Stimulated activated CD4-positive, alpha-beta T cell treated with anti-CD3 and anti-CD28 coated beads, Interleukin-2, amount 100 ng/mL, for 48 hours (primary cell): Measurements from ENCODE around the gene S100A10.
A peak's percentile ranks its signal among the peaks of the same experiment; 100 is the strongest.

Experiments
- DNase-seq, 2 donors: peaks; one replicate each; pipeline ENCODE4 v3.0.0-alpha.2; 2020

The S100A10 gene

GRCh38 chr1:151993734-151994496, at the start of gene S100A10:
S100A10 (minus strand) TSS chr1:151993859; CDS start chr1:151986230, 7,629 bp downstream.
- peak; percentile 50 to 59 for DNase-seq

GRCh38 chr1:152042030-152042429, 48.4 kb upstream of the S100A10 start:
- DNase-seq, result no peak

DNA sequence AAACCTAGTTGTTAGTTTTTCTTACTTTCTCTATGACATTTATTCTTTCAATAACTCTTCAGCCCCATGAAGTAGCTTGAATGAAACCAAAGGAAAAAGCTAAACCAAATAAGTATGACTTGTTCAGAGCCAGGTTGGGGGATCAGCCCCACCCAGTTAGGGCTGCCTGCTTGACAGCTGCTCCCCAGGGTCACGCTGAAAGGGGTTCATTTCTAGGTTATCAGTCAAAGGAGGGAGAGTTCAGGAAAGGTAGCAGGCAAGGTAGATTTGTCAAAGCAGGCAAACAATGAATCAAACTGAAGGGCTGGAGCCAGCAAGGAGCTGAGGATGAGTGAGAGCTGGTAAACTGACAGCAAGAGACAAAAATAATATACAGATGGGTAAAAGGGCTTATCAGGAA, 46.2 kb upstream of the S100A10 start:
- DNase-seq, result no peak

DNA sequence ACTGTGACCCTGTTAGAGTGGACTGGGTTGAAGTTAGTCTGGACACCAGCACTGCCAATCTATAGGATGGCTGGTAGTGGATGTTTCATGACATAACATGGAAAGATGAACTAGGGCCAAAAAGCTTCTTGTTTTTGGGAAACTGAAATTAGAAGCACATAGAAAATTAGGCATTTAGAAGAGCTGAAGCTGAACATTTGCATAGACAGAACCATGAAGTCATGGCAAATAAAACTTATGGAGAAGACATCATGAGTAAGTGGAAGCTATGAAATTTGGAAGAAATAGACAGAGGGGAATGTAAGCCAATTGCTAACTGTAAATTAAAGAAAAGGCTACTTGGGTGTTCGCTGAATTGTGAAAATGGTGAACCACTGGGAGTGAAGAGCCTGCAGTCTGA, 45.8 kb upstream of the S100A10 start:
- DNase-seq, result no peak

GRCh38 chr1:152038871-152039270, 45.2 kb upstream of the S100A10 start:
- no peak for DNase-seq

- peak; percentile 77 to 78 for DNase-seq
Observed at GRCh38 chr1:152036267-152037216, 42.9 kb upstream of the S100A10 start, which contains the start of gene S100A11. S100A11 (minus strand) TSS chr1:152037004; CDS start chr1:152036915, 89 bp downstream.

DNA sequence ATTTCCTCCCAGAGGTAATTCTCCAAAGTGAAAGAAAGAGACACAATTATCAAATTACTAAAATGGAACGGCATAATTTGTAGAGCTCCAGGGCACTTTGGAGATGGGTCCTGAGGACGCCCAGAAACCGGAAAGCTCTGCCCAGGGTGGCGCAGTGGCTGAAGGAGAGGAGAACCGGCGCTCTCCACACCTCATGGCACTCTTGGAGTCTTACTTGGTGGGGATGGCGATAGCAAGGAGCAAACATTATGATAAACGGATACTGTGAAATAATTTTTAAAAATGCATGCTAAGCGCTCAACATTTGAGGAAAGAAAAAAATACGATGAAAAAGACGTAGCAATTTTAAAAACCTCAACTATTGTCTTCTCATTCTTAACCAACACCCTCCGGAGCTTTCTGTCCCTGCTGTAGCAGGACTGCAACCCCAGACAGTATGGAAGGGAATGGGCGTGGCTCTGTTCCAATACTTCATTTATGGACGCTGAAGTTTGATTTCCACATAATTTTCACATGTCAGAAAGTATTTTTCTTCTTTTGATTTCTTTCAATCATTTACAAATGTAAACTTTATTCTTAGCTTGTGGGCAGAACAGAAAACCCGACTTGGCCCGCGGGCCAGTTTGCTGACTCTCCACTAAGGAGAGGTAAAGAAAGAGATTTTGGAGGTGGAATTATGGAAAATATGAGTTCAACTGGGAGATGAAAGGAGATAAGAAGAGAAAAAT, 42.0 kb upstream of the S100A10 start:
- DNase-seq, result no peak

- DNase-seq, result peak; percentile 55 to 64
Observed at GRCh38 chr1:152034654-152035538, 41.2 kb upstream of the S100A10 start.

- DNase-seq, result no peak
Observed at GRCh38 chr1:152034324-152034653, 40.6 kb upstream of the S100A10 start.

DNA sequence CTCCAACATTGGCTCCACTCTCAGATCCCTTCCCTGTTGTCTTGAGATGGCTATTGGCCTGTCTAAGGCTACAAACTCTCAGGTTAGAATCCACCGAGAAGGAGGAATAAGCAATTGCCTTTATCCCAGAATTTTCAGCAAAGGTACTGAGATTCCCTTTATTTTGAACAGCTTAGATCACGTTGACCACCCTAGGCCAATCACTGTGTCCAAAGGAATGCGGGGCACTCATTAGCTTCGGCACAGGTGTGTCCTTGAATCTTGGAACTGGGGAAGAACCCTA, 36.2 kb upstream of the S100A10 start:
- DNase-seq, result no peak

DNA sequence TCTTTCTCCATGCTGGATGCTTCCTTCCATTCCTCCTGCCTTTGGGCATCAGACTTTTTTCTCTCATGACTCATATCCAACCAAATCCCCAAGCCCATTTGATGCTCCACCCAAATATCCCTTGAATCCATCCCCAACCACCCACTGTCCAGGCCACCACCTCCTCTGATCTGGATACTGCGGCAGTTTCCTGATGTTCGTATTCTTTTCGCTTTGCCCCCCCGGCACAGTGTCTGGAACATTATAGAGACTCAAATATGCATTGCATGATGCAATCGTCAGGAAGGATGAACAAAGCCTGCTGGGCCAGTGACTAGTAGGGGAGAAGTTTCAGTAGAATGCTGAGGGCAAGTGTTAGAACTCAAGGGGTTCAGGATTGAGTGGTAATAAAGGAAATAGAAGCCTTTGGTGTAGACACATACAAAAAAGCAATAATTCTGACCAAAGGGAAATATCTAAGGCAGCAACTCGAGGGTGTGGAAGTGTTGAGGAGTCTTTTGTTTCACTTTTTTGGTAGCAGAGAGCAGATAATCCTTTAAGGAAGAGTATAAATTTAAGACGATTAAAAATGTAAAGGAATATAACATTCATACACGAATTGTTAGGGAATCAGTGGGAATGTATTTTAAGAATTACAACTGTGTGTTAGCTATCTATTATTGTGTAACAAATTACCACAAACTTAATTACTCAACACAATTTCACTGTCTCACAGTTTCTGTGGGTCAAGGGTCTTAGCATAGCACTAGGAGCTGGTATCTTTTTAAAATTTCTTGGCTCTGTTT, 35.7 kb upstream of the S100A10 start:
- no peak for DNase-seq

- no peak for DNase-seq
Observed at GRCh38 chr1:152026895-152027294, 33.2 kb upstream of the S100A10 start.

GRCh38 chr1:152024223-152024622, 30.6 kb upstream of the S100A10 start:
- no peak for DNase-seq

- DNase-seq, result no peak
Observed at GRCh38 chr1:152023221-152023620, 29.6 kb upstream of the S100A10 start.

DNA sequence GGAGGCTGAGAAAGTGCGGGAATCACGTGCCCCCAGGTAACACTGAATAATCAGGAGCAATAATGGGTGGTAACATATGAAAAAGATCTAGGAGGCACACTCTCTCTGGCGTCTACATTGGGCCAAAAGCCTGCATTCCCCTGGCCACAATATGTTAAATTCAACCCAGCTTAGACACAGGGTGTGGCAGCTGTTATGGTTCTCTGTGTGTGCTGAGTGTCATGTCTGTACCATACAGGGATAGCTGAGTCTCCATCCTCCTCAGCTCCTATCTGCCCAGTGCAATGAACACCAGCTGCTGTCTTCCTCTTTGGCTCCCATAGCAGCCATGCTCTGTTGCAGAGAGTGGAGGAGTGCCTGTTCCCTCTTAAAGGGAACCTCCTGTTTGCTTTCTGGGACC, 28.8 kb upstream of the S100A10 start:
- DNase-seq, result no peak

- DNase-seq, result no peak
Observed at GRCh38 chr1:152021569-152021968, 27.9 kb upstream of the S100A10 start.

DNA sequence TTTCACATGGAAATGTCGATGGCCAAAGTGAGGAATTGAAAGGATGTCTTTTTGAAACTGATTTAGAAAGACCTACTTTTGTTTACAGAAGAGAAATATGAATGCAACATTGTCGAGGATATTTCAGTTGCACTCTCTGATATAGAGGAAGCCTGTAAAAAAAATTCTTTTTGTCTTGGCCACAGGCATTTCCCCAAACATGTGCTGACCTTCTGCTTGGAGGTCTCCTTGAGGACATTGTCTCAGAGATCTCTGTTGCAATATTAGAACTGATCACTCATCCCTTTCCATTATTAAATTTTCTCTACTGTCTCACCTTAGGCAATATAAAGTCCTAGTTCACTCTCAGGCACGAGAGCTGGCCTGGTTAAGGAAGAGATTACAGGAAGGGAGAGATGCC, 27.2 kb upstream of the S100A10 start:
- no peak for DNase-seq

GRCh38 chr1:152018537-152018936, 24.9 kb upstream of the S100A10 start:
- DNase-seq, result peak in 1 of 2 donors; percentile 34

- no peak for DNase-seq
Observed at GRCh38 chr1:152015766-152016165, 22.1 kb upstream of the S100A10 start.

DNA sequence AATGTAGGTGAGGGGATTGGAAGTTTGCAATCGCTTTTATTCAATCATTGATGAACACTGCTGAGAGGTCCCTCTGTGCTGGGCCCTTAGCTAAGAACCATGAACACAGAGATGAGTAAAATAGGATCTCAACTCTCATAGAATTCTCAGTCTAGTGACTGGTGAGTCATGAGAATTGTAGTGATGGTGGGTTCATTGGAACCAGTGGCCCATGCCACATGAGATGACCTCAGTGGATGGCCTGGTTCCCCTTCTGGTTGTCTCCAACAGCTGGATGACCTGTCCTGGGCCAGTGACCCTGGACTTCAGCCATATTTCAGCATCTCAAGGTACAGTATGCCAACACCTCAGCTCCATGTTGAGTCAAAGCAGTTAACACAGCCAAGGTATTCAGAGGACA, 21.3 kb upstream of the S100A10 start:
- no peak for DNase-seq

DNA sequence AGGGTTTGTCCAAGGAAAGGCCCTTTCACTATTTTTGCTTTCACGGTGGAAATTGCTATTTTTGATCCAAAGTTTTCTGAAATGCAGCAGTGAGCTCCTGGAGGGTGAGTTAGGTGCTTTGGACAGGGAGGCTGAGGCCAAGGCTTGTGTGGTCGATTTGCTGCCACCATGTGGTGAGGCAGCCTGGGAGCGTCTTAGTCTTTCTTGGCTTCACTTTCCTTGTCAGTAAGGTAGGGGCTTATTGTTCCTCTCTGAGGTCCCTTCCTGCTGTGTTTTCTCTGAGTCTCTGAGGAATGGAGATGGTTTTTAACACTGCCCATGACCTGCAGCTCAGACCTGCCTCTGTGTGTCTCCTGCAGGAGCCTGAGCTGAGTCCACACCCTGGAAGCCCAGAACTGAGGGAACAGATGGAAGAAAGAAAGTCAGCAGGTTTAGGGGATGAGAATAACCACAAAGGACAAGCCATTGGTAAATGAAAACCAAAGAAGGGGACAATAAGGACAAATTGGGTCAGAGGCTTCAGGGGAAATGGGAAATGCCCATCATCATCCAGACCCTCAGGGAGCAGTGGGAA, 20.1 kb upstream of the S100A10 start:
- no peak for DNase-seq
